SW480 (cell line): ENCODE measurements around the gene SHISAL2A.

ENCODE experiments used
- DNase-seq: peaks from one replicate; pipeline ENCODE4 v3.0.0-alpha.2; 2016; ENCODE audit warnings: low spot score

The SHISAL2A gene

DNA sequence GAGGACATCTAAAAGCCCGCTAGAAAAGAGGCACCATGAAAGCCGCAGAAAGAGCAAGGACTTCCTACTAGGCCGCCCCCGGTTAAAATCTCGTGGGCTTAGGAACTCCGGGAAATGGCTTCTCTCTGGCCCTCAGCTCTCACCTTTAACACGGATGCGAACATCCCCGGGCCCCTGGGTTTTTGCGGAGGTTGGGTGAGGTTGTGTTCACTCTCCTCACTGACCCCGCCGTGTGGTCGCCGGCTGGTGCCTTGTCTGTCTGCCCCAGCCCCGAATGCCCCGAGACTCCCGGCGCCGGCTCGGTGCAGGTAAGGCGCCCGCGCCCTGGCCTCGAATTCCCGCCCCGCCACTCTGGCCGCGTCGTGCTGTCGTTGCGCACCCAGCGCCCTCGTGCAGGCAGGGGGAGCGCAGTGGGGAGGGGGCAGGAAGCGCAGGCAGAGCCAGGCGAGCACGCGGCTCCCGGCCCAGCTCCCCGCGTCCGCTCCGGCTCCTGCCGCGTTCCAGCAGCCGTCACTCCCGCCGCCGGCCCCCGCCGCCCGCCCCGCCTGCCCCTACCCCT lies at the start of gene SHISAL2A:
TSS of gene SHISAL2A (plus strand) at position 437 of the 559 bp plus-strand sequence. CDS start 326 bp downstream, outside the sequence.
- DNase-seq, result no peak

DNA sequence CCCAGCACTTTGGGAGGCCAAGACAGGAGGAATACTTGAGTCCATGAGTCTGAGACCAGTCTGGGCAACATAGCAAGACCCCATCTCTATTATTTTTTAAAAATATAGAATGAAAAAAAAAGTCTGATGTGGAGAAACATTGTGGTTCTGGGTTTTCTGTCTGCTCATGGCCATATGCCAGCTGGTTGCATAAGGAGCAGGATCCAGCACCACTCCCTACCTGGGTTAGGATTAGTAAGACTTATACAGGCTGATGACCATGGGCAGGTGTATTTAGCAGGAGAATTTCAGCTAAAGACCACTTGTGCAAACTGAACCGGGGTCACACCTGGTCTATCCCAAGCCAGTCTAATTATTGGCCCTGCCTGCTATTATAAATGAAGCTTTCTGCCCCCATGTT lies 47.5 kb upstream of the SHISAL2A start:
- DNase-seq, result no peak

DNA sequence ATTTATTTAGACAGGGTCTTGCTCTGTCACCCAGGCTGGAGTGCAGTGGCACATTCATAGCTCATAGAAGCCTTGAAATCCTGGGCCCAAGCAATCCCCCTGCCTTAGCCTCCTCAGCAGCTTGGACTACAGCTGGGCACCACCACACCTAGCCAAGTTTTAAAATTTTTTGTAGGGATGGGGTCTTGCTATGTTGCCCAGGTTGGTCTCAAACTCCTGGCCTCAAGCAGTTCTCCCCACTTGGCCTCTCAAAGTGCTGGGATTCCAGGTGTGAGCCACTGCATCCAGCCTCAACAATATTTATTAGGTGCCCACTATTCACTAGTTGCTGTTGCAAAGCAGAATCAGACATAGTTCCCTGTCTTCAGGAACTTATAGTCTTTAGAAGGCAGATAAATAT lies 44.9 kb upstream of the SHISAL2A start:
- no peak for DNase-seq

DNA sequence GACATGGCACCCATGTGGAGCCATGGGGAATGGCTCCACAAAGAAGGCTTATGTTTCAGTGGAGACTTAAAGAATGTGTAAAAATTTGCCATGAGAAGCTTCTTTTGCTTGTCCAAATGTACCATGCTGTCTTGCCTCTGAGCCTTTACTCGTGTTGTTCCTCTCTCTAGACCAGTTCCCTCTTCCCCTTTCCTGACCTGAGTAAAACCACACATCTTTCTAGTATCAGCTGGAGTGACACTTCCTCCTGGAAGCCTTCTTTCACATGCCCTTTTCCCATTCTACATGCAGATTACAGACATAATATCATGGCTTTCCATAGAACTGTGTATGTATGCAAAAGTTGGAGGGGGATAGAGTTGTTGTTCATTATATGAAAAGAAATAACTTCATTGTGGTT lies 44.4 kb upstream of the SHISAL2A start:
- DNase-seq, result no peak

DNA sequence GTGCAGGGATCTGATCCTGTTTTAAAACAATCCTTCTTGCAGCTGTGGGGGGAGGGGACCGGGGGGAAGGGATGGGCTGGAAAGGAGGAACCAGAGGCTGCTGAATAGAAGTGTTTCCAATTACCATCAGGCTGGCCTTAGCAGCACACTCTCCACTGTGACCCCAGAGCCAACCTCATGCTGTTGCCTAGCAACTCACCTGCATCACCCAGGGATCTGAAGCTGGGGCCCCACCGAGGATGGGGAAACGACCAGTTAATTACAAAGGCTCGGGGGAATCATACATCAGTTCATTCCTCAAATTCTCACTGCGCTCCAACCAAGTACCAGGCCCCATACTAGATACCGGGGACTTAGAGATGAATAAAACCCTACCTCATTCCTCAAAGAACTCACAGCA lies 42.7 kb upstream of the SHISAL2A start:
- no peak for DNase-seq

DNA sequence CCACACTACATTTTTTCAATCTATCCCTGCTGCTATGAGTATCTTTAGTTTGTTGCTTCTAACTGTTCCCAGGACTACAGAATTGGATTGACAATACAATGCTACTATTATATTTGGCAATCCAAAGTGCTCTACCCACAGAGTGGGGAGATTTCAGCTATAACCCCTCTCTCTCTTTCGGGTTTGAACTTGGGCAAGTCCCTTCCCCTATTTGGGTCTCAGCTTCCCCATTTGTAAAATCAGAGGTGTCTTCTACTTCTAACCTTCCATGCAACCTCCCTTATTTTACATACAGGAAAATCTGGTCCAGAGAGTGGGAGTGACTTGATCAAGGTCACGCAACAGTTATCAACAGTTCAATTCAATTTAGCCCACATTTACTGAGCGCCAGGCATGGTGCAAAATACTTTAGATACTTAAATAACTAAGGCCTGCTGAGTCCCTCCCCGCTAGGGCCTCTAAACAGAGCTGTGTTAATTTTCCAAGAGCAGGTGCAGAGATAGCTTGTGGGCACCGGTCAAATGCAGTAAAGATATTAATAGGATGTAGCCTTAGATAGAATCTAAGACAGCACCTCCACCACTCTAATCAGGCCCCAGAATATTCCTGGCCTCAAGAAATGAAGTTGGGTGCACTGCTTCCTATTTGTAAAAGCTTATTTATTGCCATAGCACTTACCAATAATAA lies 40.2 kb upstream of the SHISAL2A start:
- DNase-seq, result no peak

- DNase-seq, result no peak
Measured at GRCh38 chr1:52593495-52593894, 39.5 kb upstream of the SHISAL2A start.

DNA sequence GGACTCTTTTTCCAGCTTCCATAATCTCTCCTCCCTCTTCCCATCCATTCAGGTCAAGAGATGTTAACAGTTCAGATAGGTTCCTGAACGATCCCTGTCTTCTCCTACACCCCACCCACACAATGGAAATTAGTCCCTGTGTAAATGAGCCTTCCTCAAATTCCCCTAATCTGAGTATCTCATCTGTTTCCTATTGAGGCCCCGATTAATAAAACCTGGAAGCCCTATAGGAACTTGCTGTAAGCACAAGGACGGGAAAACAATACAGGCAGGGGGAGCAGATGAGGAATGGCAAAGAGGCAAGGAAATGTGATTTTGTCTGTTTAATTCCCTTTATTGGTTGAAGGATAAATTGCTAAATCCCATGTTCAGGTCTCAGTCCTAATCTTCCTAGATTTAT lies 37.9 kb upstream of the SHISAL2A start:
- DNase-seq, result no peak

GRCh38 chr1:52597912-52598311 lies 35.1 kb upstream of the SHISAL2A start:
- no peak for DNase-seq

DNA sequence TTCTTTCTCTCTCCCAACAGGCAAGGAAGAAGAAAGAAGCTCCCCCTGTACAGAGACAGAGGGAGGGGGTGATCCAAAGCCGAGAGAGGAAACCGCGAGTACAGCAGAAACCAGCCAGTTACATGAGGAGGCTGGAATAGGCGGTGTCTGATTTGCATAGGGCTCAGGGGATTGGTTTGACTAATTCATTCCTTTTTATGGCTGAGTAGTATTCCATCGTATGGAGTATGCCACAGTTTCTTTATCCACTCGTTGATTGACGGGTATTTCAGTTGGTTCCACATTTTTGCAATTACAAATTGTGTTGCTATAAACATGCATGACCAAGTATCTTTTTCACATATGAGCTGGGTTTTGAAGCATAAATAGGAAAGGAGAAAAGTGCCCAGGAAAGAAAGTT lies 34.2 kb upstream of the SHISAL2A start:
- no peak for DNase-seq

DNA sequence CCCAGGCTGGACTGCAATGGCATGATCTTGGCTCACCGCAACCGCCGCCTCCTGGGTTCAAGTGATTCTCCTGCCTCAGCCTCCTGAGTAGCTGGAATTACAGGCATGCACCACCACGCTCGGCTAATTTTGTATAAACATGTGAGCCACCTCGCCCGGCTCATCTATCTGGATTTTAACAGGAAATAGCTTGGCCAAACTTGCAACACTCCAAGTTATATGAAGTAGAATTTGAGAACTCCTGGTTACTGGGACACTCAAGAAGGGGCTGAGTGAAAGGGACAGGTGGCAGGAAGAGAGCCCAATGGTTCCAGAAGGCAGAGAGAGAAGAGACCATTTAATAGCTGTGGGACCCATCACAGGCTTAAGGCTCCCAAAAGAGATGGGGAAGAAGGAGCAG lies 33.7 kb upstream of the SHISAL2A start:
- DNase-seq, result no peak

DNA sequence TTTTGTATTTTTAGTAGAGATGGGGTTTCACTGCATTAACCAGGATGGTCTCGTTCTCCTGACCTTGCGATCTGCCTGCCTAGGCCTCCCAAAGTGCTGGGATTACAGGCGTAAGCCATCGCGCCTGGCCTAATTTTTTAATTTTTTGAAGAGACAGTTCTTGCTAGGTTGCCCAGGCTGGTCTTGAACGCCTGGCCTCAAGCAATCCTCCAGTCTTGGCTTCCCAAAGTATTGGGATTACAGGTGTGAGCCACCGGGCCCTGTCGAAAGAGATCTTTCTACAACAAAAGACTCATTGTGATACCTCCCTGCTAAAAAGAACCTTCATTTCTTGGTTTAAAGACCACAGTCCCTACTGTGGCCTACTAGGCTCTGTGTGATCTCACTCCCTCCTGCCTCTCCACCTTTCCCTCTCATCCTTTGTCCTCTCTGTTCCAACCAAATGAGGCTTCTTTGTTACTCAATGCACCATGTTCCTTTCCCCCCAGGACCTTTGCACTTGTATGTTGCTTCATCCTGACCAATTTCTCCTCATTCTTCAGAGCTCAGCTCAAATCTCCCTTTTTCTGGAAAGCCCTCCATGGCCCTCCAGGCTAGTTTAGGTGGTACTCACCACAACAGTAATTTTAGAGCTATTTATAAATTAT lies 32.3 kb upstream of the SHISAL2A start:
- no peak for DNase-seq

DNA sequence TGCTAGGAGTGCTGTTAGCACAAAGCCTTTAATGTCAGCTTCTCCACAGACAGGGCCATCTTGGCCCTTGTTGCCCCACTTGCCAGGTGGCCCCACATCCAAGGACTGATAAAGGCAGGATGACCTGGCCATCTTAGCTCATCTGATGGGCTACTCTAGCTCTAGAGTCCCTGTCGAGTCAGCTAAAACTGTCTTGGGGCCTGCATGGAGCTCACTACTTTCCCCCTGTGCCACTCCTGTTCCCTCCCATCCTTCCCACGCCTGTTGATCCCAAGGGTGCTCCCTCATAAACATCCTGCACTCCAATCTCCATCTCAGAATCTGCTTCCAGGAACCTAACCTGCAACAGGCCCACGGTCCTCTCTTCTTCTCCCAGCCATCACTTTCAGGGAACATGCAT lies 31.4 kb upstream of the SHISAL2A start:
- DNase-seq, result no peak

DNA sequence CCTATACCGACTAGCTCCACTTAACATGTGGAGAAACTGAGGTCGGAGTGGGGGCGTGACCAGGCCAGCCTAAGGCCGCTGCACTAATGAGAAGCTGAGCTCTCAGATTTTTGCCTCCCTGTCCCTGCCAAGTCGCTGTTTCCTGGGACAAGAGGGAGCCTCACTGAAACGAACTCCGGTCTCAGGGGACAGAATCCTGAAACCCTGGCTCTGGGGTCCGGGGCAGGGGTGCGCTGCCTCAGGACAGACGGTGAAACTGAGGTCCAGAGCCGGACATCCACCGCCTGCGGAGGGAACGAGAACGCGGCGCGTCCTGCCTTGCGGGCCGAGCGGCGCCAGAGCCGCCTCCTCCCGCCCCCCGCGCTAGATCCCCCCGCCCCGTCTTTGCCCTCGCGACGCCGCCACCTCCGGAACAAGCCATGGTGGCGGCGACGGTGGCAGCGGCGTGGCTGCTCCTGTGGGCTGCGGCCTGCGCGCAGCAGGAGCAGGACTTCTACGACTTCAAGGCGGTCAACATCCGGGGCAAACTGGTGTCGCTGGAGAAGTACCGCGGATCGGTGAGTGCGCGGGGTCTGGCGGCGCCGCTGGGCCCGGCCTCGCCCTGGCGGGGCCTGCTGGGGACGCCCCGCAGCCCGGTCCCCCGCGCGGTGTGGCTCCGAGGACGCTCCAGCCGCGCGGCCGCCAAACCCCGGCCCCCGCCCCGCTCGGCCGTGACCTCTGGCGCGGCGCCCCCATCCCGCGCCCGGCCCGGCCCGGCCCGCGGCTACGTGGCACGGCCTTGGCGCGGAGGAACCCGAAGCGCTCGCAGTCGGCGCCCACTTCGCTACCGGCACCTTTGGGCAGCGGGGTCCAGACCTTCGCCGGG lies 30.7 kb upstream of the SHISAL2A start, which contains the start of gene GPX7:
TSS of gene GPX7 (plus strand) at position 381 of the 865 bp plus-strand sequence. CDS start at position 420, 39 bp downstream.
- DNase-seq, result peak; percentile 8

GRCh38 chr1:52602856-52603600 lies 29.9 kb upstream of the SHISAL2A start:
- DNase-seq, result no peak

- no peak for DNase-seq
Measured at GRCh38 chr1:52603630-52604029, 29.3 kb upstream of the SHISAL2A start.

GRCh38 chr1:52604063-52604770 lies 28.8 kb upstream of the SHISAL2A start:
- no peak for DNase-seq

GRCh38 chr1:52613636-52614373 lies 19.2 kb upstream of the SHISAL2A start:
- no peak for DNase-seq

DNA sequence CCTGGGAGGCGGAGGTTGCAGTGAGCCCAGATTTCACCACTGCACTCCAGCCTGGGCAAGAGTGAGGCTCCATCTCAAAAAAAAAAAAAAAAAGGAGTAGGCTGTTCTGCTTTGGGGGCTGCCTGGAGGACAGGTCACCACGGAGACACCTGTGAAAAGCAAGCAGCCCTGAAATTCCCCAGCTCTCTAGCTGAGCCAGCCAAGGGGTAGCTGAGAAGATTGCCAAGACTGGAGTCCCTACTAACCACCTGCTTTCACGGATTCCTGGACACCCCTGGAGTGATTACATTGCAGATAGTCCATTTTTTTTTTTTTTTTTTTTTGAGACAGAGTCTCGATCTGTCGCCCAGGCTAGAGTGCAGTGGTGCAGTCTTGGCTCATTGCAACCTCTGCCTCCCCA lies 18.3 kb upstream of the SHISAL2A start:
- DNase-seq, result no peak

- no peak for DNase-seq
Measured at GRCh38 chr1:52615489-52616042, 17.4 kb upstream of the SHISAL2A start.
